Smooth muscle cell (in vitro differentiated cells): ENCODE results near the gene MRPL58. TPM values are rescaled to one million over a fixed set of nuclear protein-coding genes. Genes with fewer than 3 reads are reported as not detected.

ENCODE experiments used
- DNase-seq: peaks from one replicate; lab custom pipeline; 2025; ENCODE audit not compliant: unreplicated experiment; lab: John Stamatoyannopoulos, UW
- H2AFZ ChIP-seq: fragments of 200-600 bp; sonication (generic); 2 replicates; pipeline ENCODE4 v1.6.0; 2016; ENCODE audit warnings: antibody characterized with exemption, low read depth, mild to moderate bottlenecking
- H3F3A ChIP-seq: fragments of 200-600 bp; sonication (generic); 2 replicates; pipeline ENCODE4 v1.6.0; 2017; ENCODE audit warnings: antibody characterized with exemption, low read depth
- H3K27ac ChIP-seq: fragments of 200-600 bp; sonication (generic); 2 replicates; pipeline ENCODE4 v1.5.1; 2016; ENCODE audit warnings: low read depth, mild to moderate bottlenecking
- H3K27me3 ChIP-seq: fragments of 200-600 bp; sonication (generic); 2 replicates; pipeline ENCODE4 v1.6.1; 2016; ENCODE audit warnings: low read depth, mild to moderate bottlenecking
- H3K36me3 ChIP-seq: fragments of 200-600 bp; sonication (generic); 2 replicates; pipeline ENCODE4 v1.5.1; 2016; ENCODE audit warnings: low read depth
- H3K4me1 ChIP-seq: fragments of 200-600 bp; sonication (generic); 2 replicates; pipeline ENCODE4 v1.5.1; 2016; ENCODE audit warnings: low read depth
- H3K4me2 ChIP-seq: fragments of 200-600 bp; sonication (generic); 2 replicates; pipeline ENCODE4 v1.6.0; 2016; ENCODE audit warnings: mild to moderate bottlenecking
- H3K4me3 ChIP-seq: fragments of 200-600 bp; sonication (generic); 2 replicates; pipeline ENCODE4 v1.5.1; 2016; ENCODE audit warnings: mild to moderate bottlenecking
- H3K79me2 ChIP-seq: fragments of 200-600 bp; sonication (generic); 2 replicates; pipeline ENCODE4 v1.6.0; 2016; ENCODE audit warnings: low read depth, mild to moderate bottlenecking
- H3K9ac ChIP-seq: fragments of 200-600 bp; sonication (generic); 2 replicates; pipeline ENCODE4 v1.6.0; 2016; ENCODE audit warnings: low read depth
- H3K9me3 ChIP-seq: fragments of 200-600 bp; sonication (generic); replicated peaks from 2 replicates; pipeline ENCODE4 v1.5.1; 2016; ENCODE audit warnings: low read depth
- H4K20me1 ChIP-seq: fragments of 200-600 bp; sonication (generic); 2 replicates; pipeline ENCODE4 v1.6.0; 2016; ENCODE audit warnings: low read depth
- WGBS: methylation state at CpG from one replicate; pipeline ENCODE4 v1.1.7; 2016; ENCODE audit warnings: low lambda C conversion rate; 5-methylcytosine and 5-hydroxymethylcytosine counted together
- polyA plus RNA-seq: library from polyadenylated mRNA; unstranded; fragments of >200 nt; fragmentation: Nextera tagmentation; extraction: Ambion mirVana; gene quantifications from 2 replicates; pipeline ENCODE4 v1.2.1, GENCODE V29; 2016
- total RNA-seq: library from RNA; depleted of rRNA; stranded (reverse); fragments of >200 nt; gene quantifications from 2 replicates; pipeline ENCODE4 v1.2.3, GENCODE V29; 2014
- TF ChIP-seq, protein P1 (sequence below): fragments of 200-600 bp; sonication (generic); IDR thresholded peaks from 2 replicates; pipeline ENCODE4 v1.5.1; 2017; ENCODE audit warnings: borderline replicate concordance, mild to moderate bottlenecking, antibody characterized with exemption; ENCODE audit not compliant: insufficient read depth, poor library complexity, severe bottlenecking

The MRPL58 gene
- total and polyA plus RNA-seq, 2 experiments from 2014 or later, result 36.2 to 75.6 TPM

- Histone ChIP-seq H3K27me3 (no peaks in the 10 kb centered on the region), H3K36me3 (no peaks in the 10 kb centered on the region), H3F3A (peaks cover 18% of the 10 kb centered on the region), H3K4me1 (peaks cover 4% of the 10 kb centered on the region), H3K27ac (no peak overlapping the region), H3K4me2 (no peak overlapping the region), H2AFZ (no peak overlapping the region), H3K4me3 (no peak overlapping the region), H3K9ac (no peak overlapping the region), H4K20me1 (peaks cover 5% of the 10 kb centered on the region), H3K9me3 (no peaks in the 10 kb centered on the region), H3K79me2 (no peaks in the 10 kb centered on the region)
- no peak for DNase-seq
- WGBS, result 98% methylated on average over 5 of the region's 5 CpGs
- TF ChIP-seq, protein P1, sequence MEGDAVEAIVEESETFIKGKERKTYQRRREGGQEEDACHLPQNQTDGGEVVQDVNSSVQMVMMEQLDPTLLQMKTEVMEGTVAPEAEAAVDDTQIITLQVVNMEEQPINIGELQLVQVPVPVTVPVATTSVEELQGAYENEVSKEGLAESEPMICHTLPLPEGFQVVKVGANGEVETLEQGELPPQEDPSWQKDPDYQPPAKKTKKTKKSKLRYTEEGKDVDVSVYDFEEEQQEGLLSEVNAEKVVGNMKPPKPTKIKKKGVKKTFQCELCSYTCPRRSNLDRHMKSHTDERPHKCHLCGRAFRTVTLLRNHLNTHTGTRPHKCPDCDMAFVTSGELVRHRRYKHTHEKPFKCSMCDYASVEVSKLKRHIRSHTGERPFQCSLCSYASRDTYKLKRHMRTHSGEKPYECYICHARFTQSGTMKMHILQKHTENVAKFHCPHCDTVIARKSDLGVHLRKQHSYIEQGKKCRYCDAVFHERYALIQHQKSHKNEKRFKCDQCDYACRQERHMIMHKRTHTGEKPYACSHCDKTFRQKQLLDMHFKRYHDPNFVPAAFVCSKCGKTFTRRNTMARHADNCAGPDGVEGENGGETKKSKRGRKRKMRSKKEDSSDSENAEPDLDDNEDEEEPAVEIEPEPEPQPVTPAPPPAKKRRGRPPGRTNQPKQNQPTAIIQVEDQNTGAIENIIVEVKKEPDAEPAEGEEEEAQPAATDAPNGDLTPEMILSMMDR, result no peak
Measured at GRCh38 chr17:75006653-75007052, 5.8 kb upstream of the MRPL58 start.

DNA sequence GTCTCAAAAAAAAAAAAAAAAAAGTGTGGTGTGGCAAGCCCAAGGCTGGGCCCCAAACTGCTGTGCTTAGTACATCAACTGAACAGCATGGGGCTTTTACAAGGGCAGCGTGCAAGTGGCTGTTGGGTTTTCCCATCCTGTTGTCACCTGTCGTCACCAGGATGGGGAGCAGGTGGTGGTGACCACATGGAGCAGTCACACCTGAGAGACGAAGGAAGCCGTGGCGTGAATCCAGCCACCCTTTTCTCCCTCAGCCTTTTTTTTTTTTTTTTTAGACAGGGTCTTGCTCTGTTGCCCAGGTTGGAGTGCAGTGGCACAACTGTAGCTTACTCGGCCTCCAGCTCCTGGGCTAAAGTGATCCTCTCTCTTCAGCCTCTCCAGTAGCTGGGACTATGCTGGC is 4.1 kb upstream of the MRPL58 start:
- Histone ChIP-seq H4K20me1 (no peaks in the 10 kb centered on the region), H3K27ac (no peak overlapping the region), H3K4me3 (no peak overlapping the region), H3K9ac (no peak overlapping the region), H3K9me3 (no peaks in the 10 kb centered on the region), H3K4me2 (no peak overlapping the region), H3K27me3 (no peaks in the 10 kb centered on the region), H2AFZ (no peak overlapping the region), H3K4me1 (peaks cover 11% of the 10 kb centered on the region), H3K79me2 (no peaks in the 10 kb centered on the region), H3K36me3 (no peaks in the 10 kb centered on the region), H3F3A (peaks cover 24% of the 10 kb centered on the region)
- WGBS, result 94% methylated on average over 6 of the region's 6 CpGs
- TF ChIP-seq, protein P1, result no peak
- DNase-seq, result no peak

DNA sequence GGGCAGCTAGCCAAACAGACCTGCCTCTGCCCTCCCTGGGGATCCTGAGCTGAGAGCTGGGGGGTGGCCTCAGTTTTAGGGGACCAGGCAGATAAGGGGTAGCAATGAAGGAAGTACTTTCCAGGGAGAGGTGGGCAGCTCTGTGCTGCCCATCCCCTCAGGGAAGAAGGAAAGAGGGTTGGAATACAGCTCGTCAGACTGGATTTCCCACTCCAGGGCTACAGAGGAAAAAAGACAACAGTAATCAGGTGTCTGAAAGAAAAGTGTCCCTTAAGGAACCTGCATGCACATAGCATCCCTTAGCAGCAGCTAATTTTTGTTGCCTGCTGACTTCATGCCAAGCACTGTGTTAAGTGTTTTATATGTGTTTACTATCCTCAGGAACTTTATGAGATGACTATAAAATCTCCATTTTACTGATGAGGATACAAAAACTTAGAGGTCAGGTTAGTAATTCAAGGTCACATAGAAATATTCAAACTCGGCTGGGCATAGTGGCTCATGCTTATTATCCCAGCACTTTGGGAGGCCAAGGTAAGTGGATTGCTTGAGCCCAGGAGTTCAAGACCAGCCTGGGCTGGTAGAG is 3.2 kb upstream of the MRPL58 start:
- Histone ChIP-seq H3K27ac (no peak overlapping the region), H3K9ac (no peak overlapping the region), H3K9me3 (no peaks in the 10 kb centered on the region), H3K4me3 (no peak overlapping the region), H2AFZ (no peak overlapping the region), H3K36me3 (no peaks in the 10 kb centered on the region), H3K27me3 (no peaks in the 10 kb centered on the region), H3K4me1 (peaks cover 16% of the 10 kb centered on the region), H3F3A (peaks cover 24% of the 10 kb centered on the region), H4K20me1 (no peaks in the 10 kb centered on the region), H3K4me2 (no peak overlapping the region), H3K79me2 (peaks cover 6% of the 10 kb centered on the region)
- TF ChIP-seq, protein P1, result no peak
- WGBS, result 71% methylated on average over 2 of the region's 2 CpGs
- DNase-seq, result no peak

- Histone ChIP-seq H2AFZ (no peak overlapping the region), H3F3A (peaks cover 24% of the 10 kb centered on the region), H3K9ac (peak overlapping the region; percentile 76), H3K9me3 (no peaks in the 10 kb centered on the region), H3K27ac (peak overlapping the region; percentile 74), H3K36me3 (no peaks in the 10 kb centered on the region), H3K27me3 (no peaks in the 10 kb centered on the region), H3K4me2 (peak overlapping the region; percentile 91), H3K79me2 (peaks cover 12% of the 10 kb centered on the region), H3K4me3 (no peak overlapping the region), H4K20me1 (no peaks in the 10 kb centered on the region), H3K4me1 (peaks cover 16% of the 10 kb centered on the region)
- no peak for DNase-seq
- 81% methylated on average over 8 of the region's 8 CpGs for WGBS
- TF ChIP-seq, protein P1, result no peak
Measured at GRCh38 chr17:75010683-75011400, 1.6 kb upstream of the MRPL58 start.
